GM19025 (cell line): ENCODE measurements around the gene CTIF.

Experiments used
- ATAC-seq: cut with Tn5 transposase; IDR thresholded peaks from one replicate; pipeline ENCODE4 v1.9.1; 2021; ENCODE audit warnings: mild to moderate bottlenecking, low read depth, moderate library complexity; ENCODE audit not compliant: unreplicated experiment

CTIF gene

DNA sequence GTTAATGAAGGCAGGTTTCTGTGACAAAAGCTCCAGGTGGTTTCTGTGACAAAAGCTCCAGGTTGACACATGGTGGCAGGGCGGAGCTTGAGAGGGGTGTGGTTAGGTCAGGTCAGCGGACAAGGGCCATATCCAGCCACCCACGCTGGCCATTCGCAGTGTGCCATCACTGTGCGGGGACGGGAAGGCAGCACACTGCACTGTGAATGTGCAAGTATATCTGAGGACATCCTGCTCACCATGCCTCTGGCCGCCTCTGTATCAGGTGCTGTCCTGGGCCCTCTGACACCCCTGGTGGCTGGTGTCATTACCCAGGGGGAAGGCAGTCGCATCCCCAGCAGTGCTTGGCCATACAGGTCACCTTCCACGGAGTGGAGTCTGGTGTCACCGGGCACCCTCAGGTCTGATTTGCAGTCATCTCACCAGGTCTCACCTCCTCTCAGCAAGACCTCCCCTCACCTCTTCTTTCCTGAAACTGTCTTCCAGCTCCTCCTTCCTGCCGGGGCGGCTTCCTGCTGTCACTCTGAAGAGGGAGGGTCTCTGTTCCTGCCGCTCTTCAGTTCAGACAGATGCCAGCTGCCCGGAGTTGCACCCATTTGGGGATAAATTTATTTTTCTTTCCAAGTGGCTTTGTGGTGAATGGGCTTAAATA, 34.9 kb downstream of the CTIF start:
- ATAC-seq = no peak

DNA sequence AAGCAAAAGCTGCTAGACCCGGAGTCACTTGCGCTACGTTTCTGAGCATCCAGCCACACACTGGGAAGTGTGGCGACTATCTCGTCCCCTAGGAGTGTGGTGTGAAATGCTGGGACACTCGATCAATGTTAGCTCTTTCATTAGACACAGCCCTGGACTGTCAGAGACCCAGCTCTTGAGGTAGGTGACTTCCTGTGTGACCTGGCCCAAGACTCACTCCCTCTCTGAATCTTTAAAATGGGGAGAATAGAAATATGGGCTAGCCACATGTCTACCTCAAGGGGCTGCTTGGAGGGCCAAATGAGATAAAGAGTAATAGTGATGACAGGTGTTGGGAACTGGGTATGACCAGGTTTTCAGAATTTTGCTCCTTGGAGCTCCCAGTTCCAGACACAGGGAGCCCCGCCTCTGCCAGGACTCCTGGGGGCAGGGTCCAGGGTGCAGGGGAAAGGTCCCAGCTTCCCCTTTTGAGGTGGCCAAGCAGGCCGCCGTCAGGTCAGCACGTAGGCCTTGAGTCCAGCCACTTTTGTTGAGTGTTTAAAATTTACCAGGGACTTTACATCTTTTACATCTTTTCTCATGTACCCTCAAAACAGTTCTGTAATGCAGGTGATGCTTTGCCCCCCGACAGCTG, 36.0 kb downstream of the CTIF start:
- no peak for ATAC-seq

DNA sequence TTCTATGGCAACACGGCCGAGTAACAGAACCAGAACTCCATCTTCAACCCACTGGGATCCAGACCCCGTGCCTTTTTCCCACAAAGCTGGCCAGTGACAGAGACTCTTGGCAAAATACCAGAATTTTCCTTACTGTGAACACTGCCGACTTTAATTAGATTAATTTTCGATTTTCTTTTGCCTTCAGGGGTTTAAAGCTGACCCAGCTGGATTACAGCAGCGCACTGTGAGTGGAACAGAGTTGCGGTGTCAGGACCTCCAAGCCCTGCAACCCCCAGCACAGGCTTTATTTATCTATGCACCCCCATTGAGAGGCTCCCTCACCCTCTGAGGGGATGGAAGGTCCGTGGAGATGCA, 36.4 kb downstream of the CTIF start:
- no peak for ATAC-seq

DNA sequence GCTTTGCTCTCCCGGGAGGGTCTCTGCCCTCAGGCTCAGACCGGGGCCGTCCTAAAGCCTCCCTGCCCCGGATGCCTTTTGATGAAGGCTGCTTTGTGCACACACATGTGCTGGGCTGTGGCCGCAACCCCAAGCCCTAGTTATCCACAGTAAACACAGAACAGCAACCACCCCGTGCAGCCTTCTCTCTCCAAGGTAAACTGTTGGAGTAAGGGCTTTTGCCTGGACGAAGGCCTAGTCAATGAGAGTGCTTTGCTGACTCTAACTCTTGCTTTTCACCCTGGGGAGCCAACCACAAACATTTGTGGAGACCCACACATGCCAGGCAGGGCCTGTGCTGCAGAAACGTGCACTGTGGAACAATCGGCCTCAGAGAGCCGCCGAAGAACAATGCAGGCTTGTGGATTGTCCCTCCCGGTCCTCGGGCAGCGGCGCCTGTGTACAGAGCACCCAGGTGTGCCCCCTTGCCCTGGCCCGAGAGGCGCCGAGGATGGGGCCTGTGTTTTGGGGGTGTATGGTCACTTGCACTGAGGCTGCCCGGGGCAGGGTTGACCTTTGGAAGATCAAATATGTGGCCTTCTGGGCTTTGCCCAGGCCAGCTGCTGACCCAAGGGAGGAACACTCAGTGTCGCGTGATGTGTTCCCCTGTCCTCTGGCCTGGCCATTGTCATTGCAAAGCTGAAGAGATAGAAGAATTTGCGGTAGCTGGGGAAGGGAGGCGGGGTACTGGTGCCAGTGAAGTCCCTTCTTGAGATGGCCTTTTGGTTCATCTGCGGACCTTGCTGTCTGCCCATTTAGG, 37.0 kb downstream of the CTIF start:
- no peak for ATAC-seq

- ATAC-seq = no peak
These were observed 37.6 kb downstream of the CTIF start for GRCh38 chr18:48576457-48576771.

DNA sequence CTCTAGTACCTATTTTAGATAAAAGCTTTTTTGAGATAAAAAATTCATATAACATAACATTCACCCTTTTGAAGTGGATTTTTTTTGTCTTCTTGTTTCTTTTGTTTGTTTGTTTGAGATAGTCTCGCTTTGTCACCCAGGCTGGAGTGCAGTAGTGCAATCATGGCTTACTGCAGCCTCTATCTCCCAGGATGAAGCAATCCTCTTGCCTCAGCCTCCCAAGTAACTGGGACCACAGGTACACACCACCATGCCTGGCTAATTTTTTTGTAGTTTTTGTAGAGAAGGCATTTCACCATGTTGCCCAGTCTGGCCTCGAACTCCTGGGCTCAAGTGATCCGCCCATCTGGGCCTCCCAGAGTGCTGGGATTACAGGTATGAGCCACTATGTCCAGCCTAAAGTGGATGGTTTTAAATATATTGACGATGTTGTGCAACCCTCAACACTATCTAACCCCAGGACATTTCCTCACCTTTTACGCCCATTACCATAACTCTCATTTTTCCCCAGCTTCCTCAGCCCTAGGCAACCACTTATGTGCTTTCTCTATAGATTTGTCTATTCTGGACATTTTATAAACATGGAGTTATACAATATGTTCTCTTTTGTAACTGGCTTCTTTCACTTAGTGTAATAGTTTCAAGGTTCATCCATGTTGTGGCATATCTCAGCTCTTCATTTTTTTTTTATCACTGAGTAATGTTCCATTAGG, 38.8 kb downstream of the CTIF start:
- ATAC-seq = no peak

DNA sequence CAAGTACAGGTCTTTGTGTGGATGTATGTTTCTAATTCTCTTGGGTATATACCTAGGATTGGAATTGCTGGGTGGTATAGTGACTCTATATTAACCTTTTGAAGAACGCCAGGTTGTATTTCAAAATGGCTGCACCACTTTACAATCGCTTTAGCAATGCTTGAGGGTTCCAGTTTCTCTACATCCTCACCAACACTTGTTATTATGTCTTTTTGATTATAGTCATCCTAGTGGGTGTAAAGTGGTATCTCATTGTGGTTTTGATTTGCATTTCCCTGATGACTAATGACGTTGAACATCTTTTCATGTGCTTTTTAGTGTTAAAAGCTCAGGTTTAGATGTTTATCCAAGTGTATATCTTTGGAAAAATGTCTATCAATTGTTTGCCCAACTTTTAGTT, 39.5 kb downstream of the CTIF start:
- ATAC-seq = no peak

GRCh38 chr18:48580066-48580465, 41.2 kb downstream of the CTIF start:
- no peak for ATAC-seq

DNA sequence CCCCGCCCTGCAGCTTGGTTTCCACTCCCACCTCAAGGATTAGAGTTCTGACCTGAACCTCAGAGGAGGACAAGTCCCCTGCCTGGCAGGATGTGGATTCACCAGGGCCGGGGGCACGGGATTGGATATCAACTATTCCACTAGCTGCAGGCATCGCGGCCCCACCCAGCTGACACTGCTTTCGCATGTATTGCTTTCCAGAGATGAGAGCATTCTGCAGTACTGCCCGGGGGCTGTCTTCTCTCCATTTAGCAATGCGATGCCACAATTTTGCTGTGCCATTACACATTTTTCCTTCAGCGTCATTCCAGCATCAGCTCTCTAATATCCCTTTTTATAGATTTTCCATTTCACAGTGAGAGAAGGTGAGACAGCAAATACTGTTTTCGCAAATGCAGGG, 42.0 kb downstream of the CTIF start:
- ATAC-seq = no peak

GRCh38 chr18:48581206-48581605, 42.4 kb downstream of the CTIF start:
- no peak for ATAC-seq

- ATAC-seq = no peak
These were observed 43.1 kb downstream of the CTIF start for GRCh38 chr18:48581941-48582340.

DNA sequence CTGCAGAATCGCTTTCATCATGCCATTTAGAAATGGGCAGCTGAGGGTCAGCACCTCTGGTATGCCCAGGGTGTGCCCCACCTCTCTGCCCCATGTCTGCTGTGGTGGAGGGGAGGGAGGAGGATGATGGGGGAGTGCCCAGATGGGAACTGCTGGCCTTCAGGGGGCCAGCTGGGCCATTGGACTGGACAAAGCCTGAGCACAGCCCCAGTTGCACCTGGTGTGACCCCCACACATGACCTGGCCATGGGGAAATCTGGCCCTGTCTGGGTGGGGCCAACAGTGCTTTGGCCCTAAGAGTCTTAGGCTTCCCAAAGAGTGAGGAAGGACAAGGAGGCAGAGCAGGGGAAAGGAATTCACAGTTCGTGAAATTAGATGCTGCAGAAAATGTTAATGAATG, 44.1 kb downstream of the CTIF start:
- no peak for ATAC-seq

GRCh38 chr18:48583573-48583972, 44.7 kb downstream of the CTIF start:
- no peak for ATAC-seq

GRCh38 chr18:48589797-48590519, 51.1 kb downstream of the CTIF start:
- ATAC-seq = no peak

DNA sequence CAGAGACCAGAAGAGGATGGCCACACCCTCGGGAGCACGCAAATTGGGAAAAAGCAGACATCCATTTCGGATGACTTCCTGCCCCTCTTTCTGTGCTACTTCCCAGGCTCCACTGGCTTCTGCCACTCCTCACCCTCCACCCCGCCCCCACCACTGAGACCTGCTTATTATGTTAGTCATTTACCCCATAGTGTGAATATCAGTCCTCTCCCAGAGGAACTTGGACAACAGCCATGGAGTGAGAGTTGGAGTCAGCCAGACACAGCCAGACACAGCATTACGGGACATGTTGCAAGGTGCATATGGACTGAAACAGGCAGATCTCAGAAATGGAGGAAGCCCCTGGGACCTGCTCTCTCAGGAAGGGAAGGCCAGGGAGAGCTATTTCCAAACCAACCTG, 51.8 kb downstream of the CTIF start:
- ATAC-seq = no peak

DNA sequence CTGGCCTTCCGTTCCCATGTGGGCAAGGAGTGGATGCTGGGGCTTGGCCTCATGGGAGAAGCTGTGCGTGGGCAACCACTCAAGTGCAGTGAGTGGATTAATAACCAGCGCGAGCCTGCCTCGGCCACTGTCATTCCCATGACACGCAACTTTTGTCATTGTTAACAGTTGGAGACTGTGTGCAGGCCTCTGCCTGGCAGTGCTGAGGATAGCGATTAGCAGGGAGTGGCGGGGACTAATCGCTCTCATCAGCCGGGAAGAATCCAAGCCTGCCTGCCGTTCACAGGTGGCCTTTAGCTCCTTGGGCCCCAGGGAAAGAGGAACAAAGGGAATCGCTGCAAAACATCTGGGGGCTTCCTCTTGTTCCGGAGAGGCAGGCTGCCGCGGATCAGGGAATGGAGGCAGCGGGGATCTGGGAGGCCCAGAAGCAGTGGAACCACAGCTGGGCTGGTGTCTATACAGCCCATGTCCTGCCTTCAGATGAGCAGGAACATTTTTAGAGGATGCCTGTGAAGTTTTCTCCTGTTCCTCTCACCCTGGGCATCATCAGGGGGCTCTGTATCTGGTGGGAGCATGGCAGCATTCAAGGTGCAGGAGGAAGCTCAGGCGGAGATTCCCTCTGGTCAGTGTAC, 53.8 kb downstream of the CTIF start:
- no peak for ATAC-seq

DNA sequence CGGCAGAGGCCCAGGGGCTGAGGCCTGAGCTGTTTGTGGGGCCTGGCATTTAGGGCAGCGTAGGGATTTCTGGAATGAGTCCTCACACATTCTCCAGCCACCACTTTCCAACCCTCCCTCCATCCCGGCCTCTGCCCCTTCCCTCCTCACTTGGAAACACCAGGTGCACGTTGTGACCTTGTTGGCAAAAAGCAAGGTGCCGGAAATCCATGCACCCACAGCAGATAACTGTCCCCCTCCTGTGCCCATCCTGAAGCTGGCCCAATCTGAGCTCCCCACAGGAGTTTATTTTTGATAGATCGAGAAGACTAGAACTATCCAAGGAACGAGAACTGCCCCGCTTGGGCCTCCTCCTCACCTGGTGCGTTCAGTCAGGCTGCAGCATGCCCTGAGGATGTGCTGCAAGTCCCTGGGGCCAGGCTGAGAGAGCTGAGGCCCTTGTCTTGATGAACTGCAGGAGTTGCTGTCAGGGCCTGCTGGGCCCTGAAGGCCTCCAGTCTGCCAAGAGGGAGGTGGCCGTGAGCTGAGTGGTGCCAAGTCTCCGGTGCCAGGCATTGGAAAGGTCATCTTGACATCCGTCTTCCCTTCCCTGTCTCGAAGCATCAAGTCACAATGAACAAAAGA, 55.8 kb downstream of the CTIF start:
- ATAC-seq = no peak

DNA sequence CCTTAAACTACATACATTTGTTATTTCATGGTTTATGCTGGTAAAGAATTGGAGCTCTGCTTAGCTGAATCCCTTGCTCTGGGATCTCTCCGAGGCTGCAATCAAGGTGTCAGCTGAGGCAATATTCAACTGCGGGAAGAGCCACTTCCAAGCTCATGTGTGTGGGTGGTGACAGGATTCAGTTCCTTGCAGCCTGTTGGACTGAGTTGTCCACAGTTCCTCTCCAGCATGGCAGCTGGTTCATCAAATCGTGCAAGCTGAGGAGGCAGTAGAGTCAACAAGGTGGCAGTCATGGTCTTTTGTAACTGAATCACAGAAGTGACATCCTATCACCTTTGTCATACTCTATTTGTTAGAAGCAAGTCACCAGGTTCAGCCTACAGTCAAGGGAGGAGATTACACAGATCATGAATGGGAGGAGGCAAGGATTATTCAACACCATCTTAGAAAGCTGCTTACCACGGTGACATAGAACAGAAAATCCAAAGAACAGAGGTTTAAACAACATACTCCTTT, 56.9 kb downstream of the CTIF start:
- no peak for ATAC-seq

GRCh38 chr18:48597110-48597509, 58.3 kb downstream of the CTIF start:
- no peak for ATAC-seq

- no peak for ATAC-seq
These were observed 58.8 kb downstream of the CTIF start for GRCh38 chr18:48597671-48598070.
